IMR-90 (cell line): Measurements from ENCODE around the gene RNASEH2B.

ENCODE experiments used
- CEBPB ChIP-seq: IDR thresholded peaks from 2 replicates; pipeline ENCODE4 v1.6.1; 2012; ENCODE audit warnings: low read depth, low read length, improper control_type of control experiment
- MAZ ChIP-seq: IDR thresholded peaks from 2 replicates; pipeline ENCODE4 v1.6.1; 2012; ENCODE audit warnings: low read depth, mild to moderate bottlenecking, low read length, improper control_type of control experiment, moderate library complexity, borderline replicate concordance
- POLR2A ChIP-seq: IDR thresholded peaks from 2 replicates; pipeline ENCODE4 v1.6.1; 2012; ENCODE audit warnings: mild to moderate bottlenecking, low read depth, low read length
- TF ChIP-seq, protein P1 (sequence below): conservative IDR thresholded peaks from 2 replicates; pipeline ENCODE4 v1.5.1; 2012; ENCODE audit warnings: mild to moderate bottlenecking, low read depth, low read length, improper control_type of control experiment

DNA sequence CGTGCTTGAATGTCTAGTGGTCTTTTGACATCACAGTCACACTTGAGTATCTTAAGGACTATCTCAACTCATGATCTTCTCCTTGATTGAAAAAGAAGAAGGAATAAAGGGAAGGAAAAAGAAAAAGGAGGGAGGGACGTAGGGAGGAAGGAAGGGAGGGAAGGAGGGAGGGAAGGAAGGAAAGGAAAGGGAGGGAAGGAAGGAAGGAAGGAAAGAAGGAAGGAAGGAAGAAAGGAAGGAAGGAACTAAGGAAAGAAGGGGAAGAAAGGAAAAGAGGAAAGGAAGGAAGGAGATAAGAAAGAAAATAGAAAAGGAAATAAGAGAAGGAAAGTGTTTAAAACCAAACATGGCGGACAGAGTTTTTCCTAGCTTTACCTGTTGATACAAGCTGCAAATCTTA is 64.7 kb downstream of the RNASEH2B start:
- TF ChIP-seq MAZ = no peak
- TF ChIP-seq, protein P1, sequence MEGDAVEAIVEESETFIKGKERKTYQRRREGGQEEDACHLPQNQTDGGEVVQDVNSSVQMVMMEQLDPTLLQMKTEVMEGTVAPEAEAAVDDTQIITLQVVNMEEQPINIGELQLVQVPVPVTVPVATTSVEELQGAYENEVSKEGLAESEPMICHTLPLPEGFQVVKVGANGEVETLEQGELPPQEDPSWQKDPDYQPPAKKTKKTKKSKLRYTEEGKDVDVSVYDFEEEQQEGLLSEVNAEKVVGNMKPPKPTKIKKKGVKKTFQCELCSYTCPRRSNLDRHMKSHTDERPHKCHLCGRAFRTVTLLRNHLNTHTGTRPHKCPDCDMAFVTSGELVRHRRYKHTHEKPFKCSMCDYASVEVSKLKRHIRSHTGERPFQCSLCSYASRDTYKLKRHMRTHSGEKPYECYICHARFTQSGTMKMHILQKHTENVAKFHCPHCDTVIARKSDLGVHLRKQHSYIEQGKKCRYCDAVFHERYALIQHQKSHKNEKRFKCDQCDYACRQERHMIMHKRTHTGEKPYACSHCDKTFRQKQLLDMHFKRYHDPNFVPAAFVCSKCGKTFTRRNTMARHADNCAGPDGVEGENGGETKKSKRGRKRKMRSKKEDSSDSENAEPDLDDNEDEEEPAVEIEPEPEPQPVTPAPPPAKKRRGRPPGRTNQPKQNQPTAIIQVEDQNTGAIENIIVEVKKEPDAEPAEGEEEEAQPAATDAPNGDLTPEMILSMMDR = no peak
- TF ChIP-seq POLR2A = no peak
- TF ChIP-seq CEBPB = no peak
